Erythroblast (primary cell): ENCODE measurements around the gene HDAC4.

Experiments
- GATA1 ChIP-seq: IDR thresholded peaks from 2 replicates; pipeline ENCODE4 v1.6.1; 2011; ENCODE audit warnings: low read depth, mild to moderate bottlenecking, control low read depth, low read length, moderate library complexity
- POLR2A ChIP-seq: IDR thresholded peaks from 2 replicates; pipeline ENCODE4 v1.6.1; 2011; ENCODE audit warnings: mild to moderate bottlenecking, low read length

GRCh38 chr2:239197146-239197545 lies 203.7 kb downstream of the HDAC4 start:
- no peak for TF ChIP-seq POLR2A
- TF ChIP-seq GATA1, result no peak
